PFSK-1 (cell line): ENCODE data around the gene TEX19.

Experiments used
- FOXP2 ChIP-seq: optimal IDR thresholded peaks from 2 replicates; pipeline ENCODE3; 2011; ENCODE audit warnings: borderline replicate concordance, control low read depth, inconsistent platforms; ENCODE audit not compliant: insufficient read depth; ENCODE audit errors: extremely low read length, extremely low read depth
- POLR2AphosphoS5 ChIP-seq: IDR thresholded peaks from 2 replicates; pipeline ENCODE4 v1.6.1; 2012; ENCODE audit warnings: low read depth, mild to moderate bottlenecking, control low read depth, low read length, moderate library complexity
- SIN3A ChIP-seq: IDR thresholded peaks from 2 replicates; pipeline ENCODE4 v1.6.1; 2012; ENCODE audit warnings: mild to moderate bottlenecking, low read length, moderate library complexity, borderline replicate concordance; ENCODE audit not compliant: insufficient read depth
- TAF1 ChIP-seq: IDR thresholded peaks from 2 replicates; pipeline ENCODE4 v1.6.1; 2012; ENCODE audit warnings: low read length, control low read depth, borderline replicate concordance; ENCODE audit not compliant: insufficient read depth
- TF ChIP-seq, protein P1 (sequence below), 2 experiments: IDR thresholded peaks; 2 replicates each; pipeline versions ENCODE4 v1.6.1 to v1.8.0; 2011 to 2012; ENCODE audit warnings: low read depth in 2 of 2, low read length in 2 of 2, control low read depth in 1 of 2, inconsistent platforms in 1 of 2, mild to moderate bottlenecking in 1 of 2, moderate library complexity in 1 of 2; ENCODE audit not compliant: insufficient read depth in 1 of 2

TEX19 gene

DNA sequence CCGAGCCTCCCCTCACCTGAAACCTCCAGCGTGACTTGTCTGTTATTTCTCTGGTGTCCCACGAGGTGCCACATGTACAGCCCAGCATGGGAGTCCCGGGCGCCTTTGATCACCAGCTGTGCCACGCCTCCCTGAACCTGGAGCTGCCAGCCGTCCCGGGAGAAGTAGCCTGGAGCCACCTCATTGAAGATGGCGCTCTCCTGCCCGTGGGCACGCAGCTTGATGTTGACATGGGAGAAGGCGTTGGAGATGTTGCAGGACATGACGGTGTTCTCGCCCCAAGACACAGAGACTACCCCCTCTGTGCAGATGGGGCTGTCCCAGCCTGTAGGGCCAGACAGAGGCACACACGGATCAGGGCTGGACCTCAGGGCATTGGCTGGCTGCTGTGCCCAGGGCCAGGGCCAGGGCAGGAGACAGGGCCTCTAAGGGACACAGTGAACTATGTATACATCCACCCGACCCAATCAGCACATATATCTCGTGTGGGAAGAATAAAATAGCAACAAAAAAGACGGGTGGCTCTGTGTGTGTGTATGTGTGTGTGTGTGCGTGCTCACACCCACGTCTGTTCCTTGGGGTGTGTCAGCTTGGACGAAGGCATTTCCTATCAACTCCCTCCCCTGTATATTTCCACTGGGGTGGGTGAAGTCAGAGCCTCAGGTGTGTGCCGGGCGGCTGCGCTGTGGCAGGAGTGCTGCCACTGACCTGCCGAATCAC, 34.3 kb upstream of the TEX19 start:
- TF ChIP-seq POLR2AphosphoS5 = no peak
- no peak for TF ChIP-seq SIN3A
- TF ChIP-seq, protein P1, sequence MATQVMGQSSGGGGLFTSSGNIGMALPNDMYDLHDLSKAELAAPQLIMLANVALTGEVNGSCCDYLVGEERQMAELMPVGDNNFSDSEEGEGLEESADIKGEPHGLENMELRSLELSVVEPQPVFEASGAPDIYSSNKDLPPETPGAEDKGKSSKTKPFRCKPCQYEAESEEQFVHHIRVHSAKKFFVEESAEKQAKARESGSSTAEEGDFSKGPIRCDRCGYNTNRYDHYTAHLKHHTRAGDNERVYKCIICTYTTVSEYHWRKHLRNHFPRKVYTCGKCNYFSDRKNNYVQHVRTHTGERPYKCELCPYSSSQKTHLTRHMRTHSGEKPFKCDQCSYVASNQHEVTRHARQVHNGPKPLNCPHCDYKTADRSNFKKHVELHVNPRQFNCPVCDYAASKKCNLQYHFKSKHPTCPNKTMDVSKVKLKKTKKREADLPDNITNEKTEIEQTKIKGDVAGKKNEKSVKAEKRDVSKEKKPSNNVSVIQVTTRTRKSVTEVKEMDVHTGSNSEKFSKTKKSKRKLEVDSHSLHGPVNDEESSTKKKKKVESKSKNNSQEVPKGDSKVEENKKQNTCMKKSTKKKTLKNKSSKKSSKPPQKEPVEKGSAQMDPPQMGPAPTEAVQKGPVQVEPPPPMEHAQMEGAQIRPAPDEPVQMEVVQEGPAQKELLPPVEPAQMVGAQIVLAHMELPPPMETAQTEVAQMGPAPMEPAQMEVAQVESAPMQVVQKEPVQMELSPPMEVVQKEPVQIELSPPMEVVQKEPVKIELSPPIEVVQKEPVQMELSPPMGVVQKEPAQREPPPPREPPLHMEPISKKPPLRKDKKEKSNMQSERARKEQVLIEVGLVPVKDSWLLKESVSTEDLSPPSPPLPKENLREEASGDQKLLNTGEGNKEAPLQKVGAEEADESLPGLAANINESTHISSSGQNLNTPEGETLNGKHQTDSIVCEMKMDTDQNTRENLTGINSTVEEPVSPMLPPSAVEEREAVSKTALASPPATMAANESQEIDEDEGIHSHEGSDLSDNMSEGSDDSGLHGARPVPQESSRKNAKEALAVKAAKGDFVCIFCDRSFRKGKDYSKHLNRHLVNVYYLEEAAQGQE (IDR thresholded peaks at IDR 0.05; ENCODE audit: insufficient read depth in 1 of 2, low read depth in 2 of 2, low read length in 2 of 2) = no peak
- TF ChIP-seq TAF1 = no peak
- TF ChIP-seq FOXP2 = no peak

DNA sequence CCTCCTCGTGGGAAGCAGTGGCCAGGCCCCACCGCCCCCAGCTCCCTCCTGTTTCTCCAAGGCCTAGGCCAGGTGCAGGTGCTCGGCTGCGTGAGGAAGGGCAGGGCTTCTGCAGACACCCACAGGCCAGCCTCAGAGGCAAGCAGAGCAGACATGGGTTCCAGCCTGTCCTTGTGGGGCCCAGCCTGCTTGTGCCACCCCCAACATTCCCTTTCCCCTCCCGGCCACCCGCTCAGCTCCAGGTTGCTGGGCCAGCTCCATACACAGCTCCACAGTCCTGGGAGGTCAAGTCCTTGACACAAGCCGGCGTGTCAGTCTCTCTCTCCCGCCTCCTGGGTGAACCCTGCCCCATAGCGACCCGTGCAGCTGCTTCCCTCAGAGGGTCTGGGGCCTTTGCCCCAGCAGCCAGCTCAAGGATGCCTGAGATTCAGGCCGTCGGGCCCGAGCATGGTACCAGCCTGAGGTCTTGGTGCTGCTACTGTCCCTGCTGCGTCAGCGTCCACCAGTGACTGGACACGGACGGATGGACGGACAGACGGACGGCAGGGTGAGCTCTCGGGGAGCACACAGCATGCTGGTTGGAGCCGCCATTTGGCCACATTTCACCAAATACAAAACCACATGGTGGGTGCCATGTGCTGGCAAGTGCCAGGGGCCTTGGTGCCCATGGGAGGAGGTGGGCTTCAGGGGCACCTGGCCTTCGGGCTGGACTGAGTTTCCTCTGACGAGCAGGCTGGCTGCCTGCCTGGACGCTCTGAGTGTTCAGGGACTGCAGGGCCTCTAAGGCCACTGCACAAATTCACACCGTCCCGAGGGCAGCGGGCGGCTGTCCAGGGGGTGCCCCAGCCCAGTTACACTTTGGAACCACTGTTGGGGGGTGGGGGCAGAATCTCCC, 33.5 kb upstream of the TEX19 start:
- TF ChIP-seq FOXP2 = no peak
- TF ChIP-seq SIN3A = no peak
- TF ChIP-seq TAF1 = no peak
- TF ChIP-seq, protein P1 (IDR thresholded peaks at IDR 0.05; ENCODE audit: insufficient read depth in 1 of 2, low read depth in 2 of 2, low read length in 2 of 2) = no peak
- TF ChIP-seq POLR2AphosphoS5 = no peak

DNA sequence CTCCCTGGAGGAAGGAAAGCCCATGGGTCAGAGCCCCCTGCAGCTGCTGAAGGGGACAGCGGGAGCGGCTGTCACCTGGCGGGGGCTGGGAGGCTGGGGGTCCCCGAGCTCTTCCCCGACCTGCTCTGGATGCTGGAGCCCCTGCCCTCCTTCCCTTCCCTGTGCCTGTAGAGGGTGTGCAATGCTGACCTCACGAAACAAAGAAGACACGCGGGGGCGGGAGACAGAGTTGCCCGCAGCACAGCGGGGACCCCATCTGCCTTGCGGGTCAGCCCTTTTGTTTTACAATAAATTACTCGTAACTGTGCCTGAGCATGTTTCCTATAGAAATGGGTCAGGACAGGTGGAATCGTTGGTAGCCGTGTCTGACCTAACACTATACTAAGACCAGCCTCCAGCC, 31.8 kb upstream of the TEX19 start:
- TF ChIP-seq TAF1 (no peak), SIN3A (no peak), POLR2AphosphoS5 (no peak), FOXP2 (no peak)
- TF ChIP-seq, protein P1 (IDR thresholded peaks at IDR 0.05; ENCODE audit: insufficient read depth in 1 of 2, low read depth in 2 of 2, low read length in 2 of 2) = no peak

DNA sequence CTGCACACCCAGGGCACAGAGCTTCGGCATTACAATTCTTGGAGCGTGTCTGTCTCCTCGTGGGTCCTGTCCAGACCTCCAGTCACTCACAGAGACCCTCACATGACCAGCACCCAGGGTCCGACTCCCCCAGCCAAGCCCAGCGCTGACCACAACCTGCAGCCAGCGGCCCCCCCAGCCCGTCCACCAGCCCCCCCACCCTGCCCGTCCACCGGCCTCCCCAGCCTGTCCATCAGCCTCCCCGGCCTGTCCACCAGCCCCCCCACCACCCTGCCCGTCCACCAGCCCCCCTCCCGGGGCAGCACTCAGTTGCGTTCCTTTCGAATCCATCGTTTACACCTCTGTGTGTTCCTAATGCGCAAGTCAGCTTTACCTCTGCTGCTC, 31.3 kb upstream of the TEX19 start:
- no peak for TF ChIP-seq FOXP2
- no peak for TF ChIP-seq TAF1
- TF ChIP-seq SIN3A = no peak
- no peak for TF ChIP-seq POLR2AphosphoS5
- TF ChIP-seq, protein P1 (IDR thresholded peaks at IDR 0.05; ENCODE audit: insufficient read depth in 1 of 2, low read depth in 2 of 2, low read length in 2 of 2) = no peak
